ENCODE measurements around the gene IGF1R.
A peak's percentile ranks its signal among the peaks of the same experiment; 100 is the strongest.

IGF1R gene

GRCh38 chr15:98669638-98670037 lies 21.3 kb downstream of the IGF1R start:
- Histone ChIP-seq H3K27me3 (no peaks in the 10 kb centered on the region), H3K4me3 (ENCODE audit: low read depth in 1 of 2, low read length in 1 of 2) (no peak overlapping the region), H3K36me3 (no peaks in the 10 kb centered on the region), H3K4me1 (ENCODE audit: control insufficient read depth in 1 of 2, insufficient read depth in 1 of 2, low read depth in 1 of 2, low read length in 1 of 2) (peaks cover 25 to 40% of the 10 kb centered on the region in 2 experiments), H3K9me3 (no peaks in the 10 kb centered on the region), H3K27ac (no peak overlapping the region)
- no peak for TF ChIP-seq CTCF (IDR thresholded peaks at IDR 0.05)

GRCh38 chr15:98671060-98672008 lies 23.0 kb downstream of the IGF1R start:
- H3K27me3 ChIP-seq = no peaks in the 10 kb centered on the region
- no peak for TF ChIP-seq CTCF (IDR thresholded peaks at IDR 0.05)
- no peak overlapping the region for H3K4me3 ChIP-seq (ENCODE audit: low read depth in 1 of 2, low read length in 1 of 2)
- no peak overlapping the region for H3K27ac ChIP-seq
- no peaks in the 10 kb centered on the region for H3K36me3 ChIP-seq
- H3K4me1 ChIP-seq (ENCODE audit: control insufficient read depth in 1 of 2, insufficient read depth in 1 of 2, low read depth in 1 of 2, low read length in 1 of 2) = peaks cover 23 to 28% of the 10 kb centered on the region in 2 experiments
- no peaks in the 10 kb centered on the region for H3K9me3 ChIP-seq

- TF ChIP-seq CTCF (IDR thresholded peaks at IDR 0.05) = no peak
- Histone ChIP-seq H3K4me3 (ENCODE audit: low read depth in 1 of 2, low read length in 1 of 2) (no peak overlapping the region), H3K27ac (peak overlapping the region; percentile 1), H3K9me3 (no peaks in the 10 kb centered on the region), H3K4me1 (ENCODE audit: control insufficient read depth in 1 of 2, insufficient read depth in 1 of 2, low read depth in 1 of 2, low read length in 1 of 2) (peaks cover 20 to 26% of the 10 kb centered on the region in 2 experiments), H3K27me3 (no peaks in the 10 kb centered on the region), H3K36me3 (no peaks in the 10 kb centered on the region)
Observed at GRCh38 chr15:98673133-98673532, 24.8 kb downstream of the IGF1R start.

GRCh38 chr15:98674336-98674735 lies 26.0 kb downstream of the IGF1R start:
- H3K9me3 ChIP-seq = no peaks in the 10 kb centered on the region
- peak overlapping the region; percentile 6 for H3K27ac ChIP-seq
- no peak overlapping the region for H3K4me3 ChIP-seq (ENCODE audit: low read depth in 1 of 2, low read length in 1 of 2)
- H3K4me1 ChIP-seq (ENCODE audit: control insufficient read depth in 1 of 2, insufficient read depth in 1 of 2, low read depth in 1 of 2, low read length in 1 of 2) = peaks cover 8 to 17% of the 10 kb centered on the region in 2 experiments
- TF ChIP-seq CTCF (IDR thresholded peaks at IDR 0.05) = no peak
- no peaks in the 10 kb centered on the region for H3K27me3 ChIP-seq
- H3K36me3 ChIP-seq = no peaks in the 10 kb centered on the region

GRCh38 chr15:98676586-98677270 lies 28.4 kb downstream of the IGF1R start:
- peaks cover 16 to 22% of the 10 kb centered on the region in 2 experiments for H3K4me1 ChIP-seq (ENCODE audit: control insufficient read depth in 1 of 2, insufficient read depth in 1 of 2, low read depth in 1 of 2, low read length in 1 of 2)
- no peaks in the 10 kb centered on the region for H3K27me3 ChIP-seq
- H3K36me3 ChIP-seq = no peaks in the 10 kb centered on the region
- H3K4me3 ChIP-seq (ENCODE audit: low read depth in 1 of 2, low read length in 1 of 2) = no peak overlapping the region
- no peaks in the 10 kb centered on the region for H3K9me3 ChIP-seq
- H3K27ac ChIP-seq = no peak overlapping the region
- TF ChIP-seq CTCF (IDR thresholded peaks at IDR 0.05) = no peak

All from neutrophil (primary cell).